ES-I3 (cell line): ENCODE results near the gene CCNK.

Experiments used
- H3K36me3 ChIP-seq: 2 replicates; pipeline ENCODE4 v1.6.1; 2013; ENCODE audit warnings: mild to moderate bottlenecking, low read length, control low read depth, moderate library complexity; ENCODE audit not compliant: insufficient read depth
- H3K4me1 ChIP-seq: 2 replicates; pipeline ENCODE4 v1.6.1; 2013; ENCODE audit warnings: mild to moderate bottlenecking, control low read depth, low read length; ENCODE audit not compliant: insufficient read depth
- H3K9ac ChIP-seq: 2 replicates; pipeline ENCODE4 v1.6.1; 2013; ENCODE audit warnings: low read depth, mild to moderate bottlenecking, low read length, moderate library complexity
- H3K9me3 ChIP-seq: 2 replicates; pipeline ENCODE4 v1.6.1; 2013; ENCODE audit warnings: mild to moderate bottlenecking, low read length, moderate library complexity; ENCODE audit not compliant: control insufficient read depth, insufficient read depth

The CCNK gene

DNA sequence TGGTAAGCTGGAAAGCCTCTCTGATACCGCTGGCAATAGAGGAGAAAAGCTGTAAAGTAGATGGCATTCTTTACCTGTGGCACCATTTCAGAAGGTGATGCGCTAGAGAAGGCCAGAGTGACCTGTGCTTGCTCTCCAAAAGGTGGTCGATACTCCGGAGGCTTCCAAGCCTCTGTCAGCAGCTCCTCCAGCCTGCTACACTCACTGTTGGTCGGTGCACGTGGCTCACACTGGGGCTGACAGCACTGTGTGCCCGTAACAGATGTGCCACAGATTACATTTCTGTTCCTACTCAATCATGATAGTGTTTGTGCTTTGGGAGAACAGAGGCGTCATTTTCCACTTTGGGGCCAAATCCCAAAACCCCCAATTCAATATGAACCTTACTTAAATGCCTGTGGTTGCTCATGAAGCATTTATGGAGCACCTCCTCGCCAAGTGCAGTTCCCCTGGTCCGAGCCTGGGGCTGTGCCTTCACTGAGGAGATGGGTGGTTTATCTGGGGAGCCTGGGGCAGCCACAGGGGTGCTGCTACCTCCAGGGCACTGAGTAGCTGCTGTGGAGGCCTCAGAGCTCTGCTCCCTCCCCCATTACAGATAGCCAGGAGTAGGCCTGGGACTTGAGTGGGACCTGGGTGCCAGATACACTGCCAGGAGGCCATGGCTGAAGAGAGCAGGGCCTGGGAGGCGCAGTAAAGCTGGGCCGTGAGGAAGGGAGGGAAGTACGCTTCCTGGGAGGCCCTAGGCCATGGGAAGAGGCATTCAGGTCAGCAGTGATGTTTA is 26.8 kb downstream of the CCNK start:
- Histone ChIP-seq H3K4me1 (peaks cover 8% of the 10 kb centered on the region; the same call in 1 of the 2 replicates), H3K9me3 (no peaks in the 10 kb centered on the region), H3K36me3 (peaks cover 31% of the 10 kb centered on the region), H3K9ac (no peak overlapping the region)

DNA sequence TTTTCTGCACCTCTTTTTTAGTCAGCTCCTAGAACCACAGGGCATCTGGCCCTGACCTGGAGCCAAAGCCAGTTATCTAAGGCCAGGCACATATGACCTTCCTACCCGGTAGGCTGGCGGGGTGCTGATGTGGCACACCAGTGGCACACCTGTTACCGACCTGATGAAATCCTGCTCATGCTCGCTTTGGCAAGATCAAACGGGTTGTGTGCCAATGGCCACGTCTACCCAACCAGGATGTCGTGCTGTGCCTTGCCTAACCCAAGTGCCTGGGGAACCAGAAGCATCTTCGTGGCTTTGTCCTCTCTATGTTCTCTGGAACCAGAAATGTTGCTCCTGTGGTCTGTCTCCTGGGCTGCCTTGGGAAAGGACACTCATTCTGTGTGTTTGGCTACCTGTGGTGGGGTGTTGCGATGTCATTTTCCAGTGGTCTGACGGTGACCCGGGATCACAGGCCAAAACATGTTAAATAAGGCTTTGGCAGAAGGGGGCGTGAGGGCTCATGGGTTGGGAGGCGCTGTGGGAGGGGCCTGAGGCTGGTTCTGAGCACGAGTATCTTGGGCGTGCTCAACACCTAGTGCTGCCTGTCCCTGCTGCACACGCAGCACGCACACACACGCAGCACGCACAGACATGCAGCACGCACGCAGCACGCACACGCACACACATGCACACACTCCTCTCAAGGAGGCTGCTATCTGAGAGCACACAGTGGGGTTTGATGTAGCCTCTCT is 27.9 kb downstream of the CCNK start:
- Histone ChIP-seq H3K36me3 (peaks cover 31% of the 10 kb centered on the region), H3K4me1 (peaks cover 5% of the 10 kb centered on the region; the same call in 1 of the 2 replicates), H3K9me3 (no peaks in the 10 kb centered on the region), H3K9ac (no peak overlapping the region)

DNA sequence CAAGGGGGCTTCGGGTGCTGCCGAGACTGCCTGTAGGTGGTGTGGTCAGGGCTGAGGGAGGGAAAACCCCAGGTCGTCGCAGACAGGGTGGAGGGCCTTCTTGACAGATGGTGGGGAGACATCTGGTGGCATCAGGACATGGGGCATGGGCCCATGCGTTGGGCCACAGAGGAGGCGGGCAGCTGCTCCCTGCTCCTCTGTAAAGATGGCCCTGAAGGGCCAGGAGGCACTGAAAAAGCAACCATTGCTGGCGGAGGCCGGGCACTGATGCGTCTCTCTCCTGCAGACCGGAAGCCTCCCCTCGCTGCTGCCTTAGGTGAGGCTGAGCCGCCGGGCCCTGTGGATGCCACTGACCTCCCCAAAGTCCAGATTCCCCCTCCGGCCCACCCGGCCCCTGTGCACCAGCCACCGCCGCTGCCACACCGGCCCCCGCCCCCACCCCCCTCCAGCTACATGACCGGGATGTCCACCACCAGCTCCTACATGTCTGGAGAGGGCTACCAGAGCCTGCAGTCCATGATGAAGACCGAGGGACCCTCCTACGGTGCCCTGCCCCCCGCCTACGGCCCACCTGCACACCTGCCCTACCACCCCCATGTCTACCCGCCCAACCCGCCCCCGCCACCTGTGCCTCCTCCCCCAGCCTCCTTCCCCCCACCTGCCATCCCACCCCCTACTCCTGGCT is 28.8 kb downstream of the CCNK start:
- Histone ChIP-seq H3K9me3 (no peaks in the 10 kb centered on the region), H3K36me3 (peaks cover 29% of the 10 kb centered on the region), H3K4me1 (peaks cover 5% of the 10 kb centered on the region; the same call in 1 of the 2 replicates), H3K9ac (no peak overlapping the region)

DNA sequence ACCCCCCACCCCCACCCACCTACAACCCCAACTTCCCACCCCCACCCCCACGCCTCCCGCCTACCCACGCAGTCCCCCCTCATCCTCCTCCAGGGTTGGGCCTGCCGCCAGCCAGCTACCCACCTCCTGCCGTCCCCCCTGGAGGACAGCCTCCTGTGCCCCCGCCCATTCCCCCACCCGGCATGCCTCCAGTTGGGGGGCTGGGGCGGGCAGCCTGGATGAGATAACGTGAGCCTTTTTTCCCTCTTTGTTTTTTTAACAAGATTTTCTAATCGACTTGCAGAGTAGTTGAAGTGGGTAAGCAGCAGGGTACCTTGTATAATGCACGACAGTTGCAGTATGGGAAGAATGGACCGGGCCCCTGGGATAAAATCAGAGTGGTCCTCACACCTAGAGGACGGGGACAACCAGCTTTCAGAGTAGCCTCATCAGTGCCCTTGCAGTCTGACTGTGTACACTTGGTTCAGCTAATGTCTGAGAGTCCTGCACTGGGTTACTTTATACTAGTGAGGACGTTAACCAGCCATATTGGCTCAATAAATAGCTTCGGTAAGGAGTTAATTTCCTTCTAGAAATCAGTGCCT is 29.4 kb downstream of the CCNK start:
- Histone ChIP-seq H3K9ac (no peak overlapping the region), H3K36me3 (peaks cover 23% of the 10 kb centered on the region), H3K4me1 (peaks cover 5% of the 10 kb centered on the region; the same call in 1 of the 2 replicates)

DNA sequence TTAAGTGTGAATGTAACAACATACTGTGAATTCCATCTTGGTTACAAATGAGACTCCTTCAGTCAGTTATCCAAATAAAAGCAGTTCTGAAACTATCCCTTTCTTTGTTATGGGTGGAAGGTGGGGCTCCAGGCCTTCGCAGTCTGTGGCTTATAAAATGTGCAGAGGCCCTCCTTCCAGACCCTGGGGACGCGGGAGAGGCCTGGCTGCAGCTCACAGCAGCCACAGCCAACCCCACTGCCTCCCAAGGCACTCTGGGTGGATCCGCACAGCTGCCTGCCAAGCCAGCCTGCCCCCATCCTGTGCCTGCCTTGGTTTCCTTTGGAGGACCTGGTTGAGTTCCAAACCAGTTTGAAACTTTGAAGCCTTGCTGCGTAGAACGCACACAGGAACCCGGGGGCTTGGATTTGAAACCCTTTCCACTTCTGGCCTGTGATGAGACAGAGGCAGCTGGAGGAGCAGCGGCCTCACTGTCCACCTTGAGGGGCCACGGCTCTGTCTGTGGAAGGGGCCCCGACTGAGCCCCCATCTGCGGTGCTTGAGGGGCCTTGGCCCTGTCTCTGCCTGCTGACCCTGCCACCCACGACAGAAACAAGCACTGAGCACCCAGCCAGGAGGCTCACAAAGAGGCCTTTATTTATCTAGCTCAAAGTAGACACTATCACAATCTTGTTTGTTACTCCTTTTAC is 30.4 kb downstream of the CCNK start:
- peaks cover 18% of the 10 kb centered on the region for H3K36me3 ChIP-seq
- H3K9ac ChIP-seq, result no peak overlapping the region

More for the DNA sequence above, 29.4 kb downstream of the CCNK start:
- no peaks in the 10 kb centered on the region for H3K9me3 ChIP-seq

DNA sequence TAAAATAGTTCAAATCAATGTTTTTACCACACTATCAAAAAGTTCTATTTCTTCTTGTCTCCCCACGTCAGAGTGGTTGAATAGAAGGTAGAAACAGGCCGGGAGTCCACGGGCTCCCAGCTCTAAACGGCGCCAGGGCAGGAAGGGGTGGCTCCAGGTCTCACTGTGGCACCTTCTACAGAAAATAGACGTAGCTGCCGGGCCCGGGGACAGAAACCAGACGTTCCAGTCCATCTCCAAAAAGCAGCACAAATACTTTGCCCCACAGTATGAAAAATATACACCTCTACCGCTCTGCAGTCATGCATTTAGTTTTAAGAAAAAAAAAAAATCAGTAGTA is 30.9 kb downstream of the CCNK start:
- Histone ChIP-seq H3K4me1 (peaks cover 5% of the 10 kb centered on the region; the same call in 1 of the 2 replicates), H3K9me3 (no peaks in the 10 kb centered on the region), H3K36me3 (peaks cover 15% of the 10 kb centered on the region), H3K9ac (no peak overlapping the region)

More for the DNA sequence above, 30.4 kb downstream of the CCNK start:
- Histone ChIP-seq H3K4me1 (peaks cover 5% of the 10 kb centered on the region; the same call in 1 of the 2 replicates), H3K9me3 (no peaks in the 10 kb centered on the region)

DNA sequence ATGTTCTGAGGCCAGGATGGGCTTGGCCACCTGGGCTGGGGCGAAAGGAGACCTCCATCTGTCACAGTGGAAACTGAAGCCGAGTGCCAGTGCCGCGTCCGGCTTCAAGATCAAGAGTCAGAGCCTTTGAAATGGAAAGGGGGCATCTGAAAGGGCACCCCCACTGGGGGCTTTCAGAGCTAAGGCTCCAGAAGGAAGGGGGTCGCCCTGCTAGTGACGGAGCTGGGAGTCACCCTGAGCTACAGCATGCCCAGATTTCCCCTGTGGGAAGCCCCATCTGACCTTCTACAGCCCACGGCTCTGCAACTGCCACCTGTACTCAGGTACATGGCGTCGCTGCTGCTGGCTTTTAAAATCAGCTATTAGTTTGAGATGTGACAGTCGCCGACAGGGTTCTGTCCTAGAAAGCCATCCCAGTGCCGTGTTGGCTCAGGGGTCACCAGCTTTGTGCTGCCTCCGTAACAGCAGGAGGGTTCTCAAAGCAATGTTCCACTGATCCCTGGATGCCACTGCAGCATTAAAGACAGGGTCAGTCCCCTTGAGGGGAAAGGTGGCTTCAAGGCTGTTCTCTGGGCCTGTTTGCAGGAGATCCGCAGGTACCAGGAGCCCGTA is 31.5 kb downstream of the CCNK start:
- Histone ChIP-seq H3K9ac (no peak overlapping the region), H3K9me3 (no peaks in the 10 kb centered on the region), H3K4me1 (peaks cover 5% of the 10 kb centered on the region; the same call in 1 of the 2 replicates), H3K36me3 (peaks cover 10% of the 10 kb centered on the region)

DNA sequence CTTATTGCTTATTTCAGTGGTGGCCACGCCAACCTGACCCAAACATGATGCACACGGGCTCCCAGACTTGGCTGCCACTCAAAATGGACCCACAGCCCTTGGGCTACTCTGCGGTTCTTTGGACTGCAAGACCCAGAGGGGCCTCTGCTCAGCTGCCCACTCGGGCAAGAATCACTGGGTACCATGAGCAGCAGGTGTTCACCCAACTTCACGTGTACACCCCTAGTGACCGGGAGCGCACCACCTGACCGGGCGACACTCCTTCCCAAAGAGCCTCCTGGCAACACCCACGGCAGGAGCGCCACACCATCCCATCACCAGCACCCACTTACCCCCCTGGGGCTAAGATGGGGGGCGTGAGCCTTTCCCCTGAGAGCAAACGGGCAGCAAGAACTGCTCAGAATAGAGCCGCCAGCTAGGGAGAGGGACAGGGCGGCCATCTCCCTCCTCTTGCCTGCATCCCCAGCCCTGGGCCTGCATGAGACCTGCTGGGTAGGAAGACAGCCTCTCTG is 32.0 kb downstream of the CCNK start:
- no peaks in the 10 kb centered on the region for H3K9me3 ChIP-seq
- no peak overlapping the region for H3K9ac ChIP-seq
- peaks cover 5% of the 10 kb centered on the region for H3K4me1 ChIP-seq
- H3K36me3 ChIP-seq, result peaks cover 5% of the 10 kb centered on the region

DNA sequence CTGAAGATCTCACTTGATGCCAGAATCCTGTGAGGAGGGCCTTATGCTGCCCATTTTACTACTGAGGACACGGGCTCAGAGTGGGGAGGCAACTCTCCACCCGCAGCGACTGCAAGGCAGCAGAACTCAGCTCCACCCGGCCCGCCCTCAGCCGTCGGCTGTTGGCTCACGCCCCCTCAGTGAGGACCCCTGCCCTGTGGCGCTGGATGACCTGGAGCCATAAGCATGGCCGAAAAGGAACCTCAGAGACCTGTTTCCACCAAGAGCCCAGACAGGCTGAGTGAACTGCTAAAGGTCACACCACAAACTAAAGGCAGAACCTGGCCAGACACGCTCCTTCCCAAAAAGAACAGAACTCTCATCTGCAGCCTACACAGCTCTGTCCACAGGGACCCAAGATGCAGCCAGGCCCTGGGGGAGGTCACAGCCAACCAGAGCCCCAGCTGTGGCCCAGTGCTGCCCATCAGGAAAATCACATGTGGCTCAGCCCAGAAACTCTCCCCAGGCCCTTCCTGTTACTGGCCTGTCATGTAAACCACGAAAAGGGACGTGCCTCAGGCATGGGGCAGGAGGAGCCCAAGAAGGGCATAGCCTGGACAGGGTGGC is 32.8 kb downstream of the CCNK start:
- no peak overlapping the region for H3K9ac ChIP-seq
- peaks cover 5% of the 10 kb centered on the region for H3K4me1 ChIP-seq
- H3K9me3 ChIP-seq, result no peaks in the 10 kb centered on the region
- peaks cover 5% of the 10 kb centered on the region for H3K36me3 ChIP-seq

DNA sequence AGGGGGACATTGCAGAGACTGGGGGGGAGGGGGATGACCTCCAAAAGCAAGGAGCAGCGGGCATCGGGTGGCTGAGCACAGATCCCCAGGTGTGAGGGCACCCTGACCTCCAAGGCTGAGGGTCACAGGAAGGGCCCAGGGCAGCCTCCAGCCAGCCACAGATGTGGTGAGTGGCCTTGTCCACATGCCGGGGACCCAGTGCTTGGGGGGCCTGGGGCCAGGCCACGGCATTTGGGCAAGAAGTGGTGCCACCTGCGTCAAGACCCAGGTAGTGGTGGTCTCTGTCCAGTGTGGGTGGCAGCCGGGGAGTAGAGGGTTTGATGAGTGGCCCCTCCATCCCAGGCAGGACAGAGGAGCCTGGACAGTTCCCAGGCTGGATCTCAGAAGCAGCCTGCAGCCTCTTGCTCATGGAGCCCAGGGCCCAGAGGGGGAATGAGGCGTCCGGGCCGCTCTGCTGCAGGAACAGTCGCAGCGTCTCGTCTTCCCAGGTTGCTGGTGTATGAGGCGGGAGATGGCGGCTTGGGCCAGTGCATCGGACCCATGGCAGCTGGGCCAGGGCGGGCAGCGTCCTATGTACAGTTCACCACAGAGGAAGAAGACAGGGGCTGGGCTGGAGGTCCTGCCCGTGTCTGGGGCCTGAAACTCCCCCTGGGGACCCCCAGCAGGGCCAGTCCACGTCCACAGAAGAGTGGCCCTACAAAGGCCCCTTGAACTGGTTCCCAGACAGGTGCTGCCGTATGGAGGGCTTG is 33.5 kb downstream of the CCNK start:
- H3K9ac ChIP-seq, result no peak overlapping the region
- peaks cover 5% of the 10 kb centered on the region for H3K36me3 ChIP-seq
- no peaks in the 10 kb centered on the region for H3K9me3 ChIP-seq
- H3K4me1 ChIP-seq, result peaks cover 5% of the 10 kb centered on the region

DNA sequence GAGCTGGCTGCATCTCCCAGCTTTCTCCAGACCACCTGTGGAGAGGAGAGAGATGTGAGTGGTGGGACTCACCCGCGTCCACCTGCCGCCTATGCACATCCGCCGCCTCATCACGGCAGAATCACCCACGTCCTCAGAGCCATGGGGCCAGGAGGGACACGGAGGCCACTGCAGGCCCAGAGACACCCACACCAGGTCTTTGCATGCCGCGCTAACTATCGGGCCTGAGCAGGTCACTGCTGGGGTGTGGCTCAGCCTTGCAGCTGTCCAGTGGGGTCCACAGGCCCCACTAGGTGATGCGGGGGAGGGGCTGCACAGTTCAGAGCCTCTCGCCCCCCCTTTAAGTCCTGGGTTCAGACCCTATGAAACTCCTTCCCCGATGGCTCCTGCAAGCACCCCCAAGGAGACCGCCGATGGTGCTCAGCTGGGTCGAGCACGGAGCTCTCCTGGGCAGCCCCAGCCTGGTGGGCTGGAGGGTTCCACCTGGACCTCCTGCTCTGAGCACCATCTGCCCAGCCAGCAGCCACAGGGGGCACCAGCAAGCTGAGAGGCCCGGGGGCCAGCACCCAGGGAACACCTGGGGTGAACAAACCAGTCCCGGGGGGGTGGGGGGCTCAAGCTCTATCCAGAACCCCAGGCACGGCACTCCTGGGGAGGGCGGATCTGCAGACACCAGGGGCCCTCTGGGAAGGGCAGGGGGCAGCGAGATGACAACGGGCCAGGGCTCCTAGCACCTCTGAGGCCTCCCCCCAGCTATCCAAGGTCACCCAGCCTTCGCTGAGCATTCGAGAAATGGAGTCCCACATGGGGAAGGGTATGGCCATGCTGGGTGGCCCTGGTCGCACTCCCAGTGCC is 34.3 kb downstream of the CCNK start:
- no peaks in the 10 kb centered on the region for H3K9me3 ChIP-seq
- H3K4me1 ChIP-seq, result peaks cover 5% of the 10 kb centered on the region
- H3K9ac ChIP-seq, result no peak overlapping the region
- peaks cover 5% of the 10 kb centered on the region for H3K36me3 ChIP-seq
